H9 (cell line): ENCODE measurements around the gene LPCAT3. TPM values are rescaled to one million over a fixed set of nuclear protein-coding genes. Genes with fewer than 3 reads are reported as not detected.
A peak's percentile ranks its signal among the peaks of the same experiment; 100 is the strongest.

Source experiments
- DNase-seq: peaks from one replicate; pipeline ENCODE4 v3.0.0-alpha.2; 2017
- H2AFZ ChIP-seq: one replicate; pipeline ENCODE4 v1.6.1; 2013; ENCODE audit warnings: mild to moderate bottlenecking, low read length, control low read depth, moderate library complexity
- H2AK5ac ChIP-seq: 2 replicates; pipeline ENCODE4 v1.6.1; 2013; ENCODE audit warnings: low read length, control low read depth, mixed read lengths; ENCODE audit not compliant: insufficient read length
- H2BK120ac ChIP-seq: one replicate; pipeline ENCODE4 v1.6.1; 2013; ENCODE audit warnings: low read depth, mild to moderate bottlenecking, low read length, control low read depth, inconsistent platforms; ENCODE audit not compliant: poor library complexity, severe bottlenecking
- H2BK12ac ChIP-seq: 2 replicates; pipeline ENCODE4 v1.6.1; 2013; ENCODE audit warnings: low read length, control low read depth, mixed read lengths, low read depth; ENCODE audit not compliant: insufficient read length
- H2BK15ac ChIP-seq: 2 replicates; pipeline ENCODE4 v1.6.1; 2013; ENCODE audit warnings: low read depth, low read length, control low read depth
- H2BK20ac ChIP-seq: one replicate; pipeline ENCODE4 v1.6.1; 2013; ENCODE audit warnings: low read depth, mild to moderate bottlenecking, low read length, control low read depth, inconsistent platforms; ENCODE audit not compliant: poor library complexity, severe bottlenecking
- H2BK5ac ChIP-seq: 2 replicates; pipeline ENCODE4 v1.6.1; 2013; ENCODE audit warnings: low read length, control low read depth, mixed read lengths; ENCODE audit not compliant: insufficient read length
- H3K14ac ChIP-seq: 2 replicates; pipeline ENCODE4 v1.6.1; 2013; ENCODE audit warnings: low read length, control low read depth; ENCODE audit not compliant: insufficient read depth
- H3K18ac ChIP-seq: 2 replicates; pipeline ENCODE4 v1.6.1; 2013; ENCODE audit warnings: low read depth, mild to moderate bottlenecking, mixed read lengths, low read length, control low read depth; ENCODE audit not compliant: insufficient read length
- H3K23ac ChIP-seq: 2 replicates; pipeline ENCODE4 v1.6.1; 2013; ENCODE audit warnings: low read length, control low read depth, mixed read lengths, low read depth; ENCODE audit not compliant: insufficient read length
- H3K23me2 ChIP-seq: 2 replicates; pipeline ENCODE4 v1.6.1; 2013; ENCODE audit warnings: low read depth, mild to moderate bottlenecking, mixed read lengths, low read length, control low read depth; ENCODE audit not compliant: insufficient read length, poor library complexity, severe bottlenecking
- H3K27ac ChIP-seq: 2 replicates; pipeline ENCODE4 v1.5.1; 2013; ENCODE audit warnings: low read length, control low read depth, mixed read lengths, low read depth; ENCODE audit not compliant: insufficient read length
- H3K27me3 ChIP-seq: 2 replicates; pipeline ENCODE4 v1.6.1; 2013; ENCODE audit warnings: low read length, control low read depth, inconsistent platforms; ENCODE audit not compliant: insufficient read depth
- H3K4ac ChIP-seq: 2 replicates; pipeline ENCODE4 v1.6.1; 2013; ENCODE audit warnings: low read depth, mild to moderate bottlenecking, control low read depth, inconsistent platforms, low read length, moderate library complexity
- H3K4me1 ChIP-seq: 2 replicates; pipeline ENCODE4 v1.6.1; 2013; ENCODE audit warnings: low read length, control low read depth, inconsistent platforms; ENCODE audit not compliant: insufficient read depth
- H3K4me2 ChIP-seq: 2 replicates; pipeline ENCODE4 v1.6.1; 2013; ENCODE audit warnings: low read length, control low read depth, mixed read lengths; ENCODE audit not compliant: insufficient read length, insufficient read depth
- H3K56ac ChIP-seq: 2 replicates; pipeline ENCODE4 v1.6.1; 2013; ENCODE audit warnings: low read depth, mild to moderate bottlenecking, mixed read lengths, low read length, control low read depth; ENCODE audit not compliant: insufficient read length
- H3K79me1 ChIP-seq: 2 replicates; pipeline ENCODE4 v1.6.1; 2013; ENCODE audit warnings: low read depth, mild to moderate bottlenecking, moderate library complexity, low read length, control low read depth, inconsistent platforms; ENCODE audit not compliant: insufficient read depth, poor library complexity, severe bottlenecking
- H3K79me2 ChIP-seq: 2 replicates; pipeline ENCODE4 v1.6.1; 2013; ENCODE audit warnings: low read length, control low read depth, inconsistent platforms; ENCODE audit not compliant: insufficient read depth
- H3K9ac ChIP-seq: 2 replicates; pipeline ENCODE4 v1.6.1; 2013; ENCODE audit warnings: low read length, control low read depth, mixed read lengths; ENCODE audit not compliant: insufficient read length; ENCODE audit errors: extremely low read depth
- H3K9me3 ChIP-seq: one replicate; pipeline ENCODE4 v1.6.1; 2013; ENCODE audit warnings: low read depth, low read length, inconsistent platforms; ENCODE audit not compliant: control insufficient read depth
- H3T11ph ChIP-seq: one replicate; pipeline ENCODE4 v1.6.1; 2013; ENCODE audit warnings: mild to moderate bottlenecking, low read length, control low read depth, inconsistent platforms
- H4K20me1 ChIP-seq: one replicate; pipeline ENCODE4 v1.6.1; 2013; ENCODE audit not compliant: control insufficient read depth, insufficient read length, insufficient read depth
- H4K5ac ChIP-seq: 2 replicates; pipeline ENCODE4 v1.6.1; 2013; ENCODE audit warnings: low read depth, mild to moderate bottlenecking, mixed read lengths, low read length, control low read depth; ENCODE audit not compliant: insufficient read length
- H4K8ac ChIP-seq: replicated peaks from 2 replicates; pipeline ENCODE4 v1.6.1; 2013; ENCODE audit warnings: low read length, control low read depth, mixed read lengths, low read depth; ENCODE audit not compliant: insufficient read length
- H4K91ac ChIP-seq: 2 replicates; pipeline ENCODE4 v1.6.1; 2013; ENCODE audit warnings: low read depth, mild to moderate bottlenecking, moderate library complexity, mixed read lengths, low read length, control low read depth; ENCODE audit not compliant: insufficient read length
- H3K27ac Mint-ChIP-seq, 3 experiments: 2 replicates in 2 of 3; 3 replicates in 1 of 3; pipeline ENCODE4 v1.8.0; 2020 to 2021; ENCODE audit warnings: mixed read lengths in 3 of 3, mild to moderate bottlenecking in 1 of 3, moderate library complexity in 1 of 3
- H3K27me3 Mint-ChIP-seq: 2 replicates; pipeline ENCODE4 v1.8.0; 2021; ENCODE audit warnings: low read depth, mild to moderate bottlenecking, moderate library complexity, mixed read lengths
- H3K36me3 Mint-ChIP-seq, 3 experiments: 2 replicates in 2 of 3; 3 replicates in 1 of 3; pipeline ENCODE4 v1.8.0; 2020 to 2021; ENCODE audit warnings: low read depth in 3 of 3, mixed read lengths in 3 of 3; ENCODE audit not compliant: insufficient read depth in 1 of 3
- H3K4me1 Mint-ChIP-seq, 2 experiments: 2 replicates each; pipeline ENCODE4 v1.8.0; 2020; ENCODE audit warnings: mixed read lengths in 2 of 2
- H3K4me3 Mint-ChIP-seq, 2 experiments: 2 replicates in 1 of 2; 3 replicates in 1 of 2; pipeline ENCODE4 v1.8.0; 2020 to 2021; ENCODE audit warnings: mild to moderate bottlenecking in 2 of 2, mixed read lengths in 2 of 2, moderate library complexity in 1 of 2
- H3K9me3 Mint-ChIP-seq, 2 experiments: 2 replicates in 1 of 2; 3 replicates in 1 of 2; pipeline ENCODE4 v1.8.0; 2020; ENCODE audit warnings: mild to moderate bottlenecking in 2 of 2, mixed read lengths in 2 of 2, moderate library complexity in 1 of 2
- CTCF ChIP-seq: fragments of 200-600 bp; sonication (generic); conservative IDR thresholded peaks from 3 replicates; pipeline ENCODE4 v1.8.0; 2021; ENCODE audit warnings: antibody characterized with exemption, mild to moderate bottlenecking
- WGBS: extraction: QIAGEN DNeasy Blood & Tissue Kit; methylation state at CpG from one replicate; pipeline ENCODE4 v1.1.7; 2013; ENCODE audit warnings: missing lambda C conversion rate, low lambda C conversion rate, mixed read lengths; ENCODE audit not compliant: insufficient read length; ENCODE audit errors: extremely low coverage; 5-methylcytosine and 5-hydroxymethylcytosine counted together
- total RNA-seq: library from RNA; stranded (reverse); gene quantifications from 2 replicates; pipeline ENCODE4 v1.2.1, GENCODE V29; 2021

LPCAT3 gene
- total RNA-seq, 1 experiment from 2014 or later: 47.7 TPM

- no peak overlapping the region for H3K9ac ChIP-seq
- no peak overlapping the region for H2BK20ac ChIP-seq
- no peak overlapping the region for H4K91ac ChIP-seq
- no peak overlapping the region for H3K56ac ChIP-seq
- H3K79me1 ChIP-seq: no peaks in the 10 kb centered on the region
- no CpG with 5 or more reads among the region's 6 CpGs for WGBS
- no peak overlapping the region for H3K27ac ChIP-seq
- no peak overlapping the region for H2AFZ ChIP-seq
- H3T11ph ChIP-seq: no peak overlapping the region
- H3K23ac ChIP-seq: no peak overlapping the region
- no peak overlapping the region for H2AK5ac ChIP-seq
- no peak overlapping the region for H2BK15ac ChIP-seq
- H3K27me3 Mint-ChIP-seq: no peaks in the 10 kb centered on the region
- peak overlapping the region; percentile 24 to 82 (median 50); a peak in 3 of 7 replicates for H3K27ac Mint-ChIP-seq
- H3K79me2 ChIP-seq: no peaks in the 10 kb centered on the region; the same call in 1 of the 2 replicates
- peaks cover 25 to 27% of the 10 kb centered on the region in 2 experiments for H3K4me1 Mint-ChIP-seq
- H4K8ac ChIP-seq: no peak overlapping the region
- no peaks in the 10 kb centered on the region for H3K27me3 ChIP-seq
- no peak overlapping the region for H2BK120ac ChIP-seq
- peaks cover 0 to 3% of the 10 kb centered on the region in 2 experiments; a peak in 1 of 5 replicates for H3K9me3 Mint-ChIP-seq
- TF ChIP-seq CTCF: no peak
- peaks cover 3% of the 10 kb centered on the region for H3K23me2 ChIP-seq
- H3K4me2 ChIP-seq: peak overlapping the region; percentile 49
- H4K5ac ChIP-seq: no peak overlapping the region
- no peak overlapping the region for H2BK5ac ChIP-seq
- no peak overlapping the region for H3K14ac ChIP-seq
- H4K20me1 ChIP-seq: no peaks in the 10 kb centered on the region
- H3K36me3 Mint-ChIP-seq: peaks cover 0 to 3% (median 0%) of the 10 kb centered on the region in 3 experiments; a peak in 3 of 7 replicates
- no peaks in the 10 kb centered on the region for H3K9me3 ChIP-seq
- H3K18ac ChIP-seq: no peak overlapping the region
- peak overlapping the region; percentile 91 to 95 for H3K4me3 Mint-ChIP-seq
- H3K4me1 ChIP-seq: no peaks in the 10 kb centered on the region
- no peak overlapping the region for H3K4ac ChIP-seq
- no peak overlapping the region for H2BK12ac ChIP-seq
- DNase-seq: no peak
Measured at GRCh38 chr12:7019043-7019569, 830 bp upstream of the LPCAT3 start.
